ENCODE measurements around the gene PMAIP1. TPM values are rescaled to one million over a fixed set of nuclear protein-coding genes. Genes with fewer than 3 reads are reported as not detected.

The PMAIP1 gene
- total and polyA plus RNA-seq, 7 donors = 0.25 to 2.9 (median 0.89) TPM

DNA sequence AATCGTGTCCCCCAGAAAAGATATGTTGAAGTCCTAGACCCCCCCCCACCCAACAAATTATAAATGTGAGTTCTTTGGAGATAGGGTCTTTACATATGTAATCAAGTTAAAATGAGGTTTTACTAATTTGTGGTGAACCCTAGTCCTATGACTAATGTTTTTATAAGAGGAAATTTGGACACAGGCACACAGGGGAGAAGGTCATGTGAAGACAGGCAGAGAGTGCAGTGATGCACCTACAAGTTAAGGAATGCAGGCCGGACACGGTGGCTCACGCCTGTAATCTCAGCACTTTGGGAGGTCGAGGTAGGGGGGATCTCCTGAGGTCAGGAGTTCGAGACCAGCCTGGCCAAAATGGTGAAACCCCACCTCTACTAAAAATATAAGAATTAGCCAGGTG is 5.8 kb upstream of the PMAIP1 start:
- ATAC-seq (no peak), DNase-seq (no peak)
- H3K36me3 ChIP-seq (ENCODE audit: insufficient read depth in 1 of 2, low read depth in 1 of 2) = no peaks in the 10 kb centered on the region
- 75 to 85% (median 83%) methylated on average over 6 of the region's 6 CpGs for WGBS, 3 donors
- intact Hi-C loops (cut with DNase I) = no loop called here
- no peaks in the 10 kb centered on the region for H3K4me1 ChIP-seq
- H3K27ac ChIP-seq = no peak overlapping the region
- TF ChIP-seq, protein P1, sequence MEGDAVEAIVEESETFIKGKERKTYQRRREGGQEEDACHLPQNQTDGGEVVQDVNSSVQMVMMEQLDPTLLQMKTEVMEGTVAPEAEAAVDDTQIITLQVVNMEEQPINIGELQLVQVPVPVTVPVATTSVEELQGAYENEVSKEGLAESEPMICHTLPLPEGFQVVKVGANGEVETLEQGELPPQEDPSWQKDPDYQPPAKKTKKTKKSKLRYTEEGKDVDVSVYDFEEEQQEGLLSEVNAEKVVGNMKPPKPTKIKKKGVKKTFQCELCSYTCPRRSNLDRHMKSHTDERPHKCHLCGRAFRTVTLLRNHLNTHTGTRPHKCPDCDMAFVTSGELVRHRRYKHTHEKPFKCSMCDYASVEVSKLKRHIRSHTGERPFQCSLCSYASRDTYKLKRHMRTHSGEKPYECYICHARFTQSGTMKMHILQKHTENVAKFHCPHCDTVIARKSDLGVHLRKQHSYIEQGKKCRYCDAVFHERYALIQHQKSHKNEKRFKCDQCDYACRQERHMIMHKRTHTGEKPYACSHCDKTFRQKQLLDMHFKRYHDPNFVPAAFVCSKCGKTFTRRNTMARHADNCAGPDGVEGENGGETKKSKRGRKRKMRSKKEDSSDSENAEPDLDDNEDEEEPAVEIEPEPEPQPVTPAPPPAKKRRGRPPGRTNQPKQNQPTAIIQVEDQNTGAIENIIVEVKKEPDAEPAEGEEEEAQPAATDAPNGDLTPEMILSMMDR (IDR thresholded peaks at IDR 0.05) = no peak
- H3K9me3 ChIP-seq = no peaks in the 10 kb centered on the region
- H3K27me3 ChIP-seq (ENCODE audit: insufficient read depth in 3 of 3, low read length in 2 of 3) = peaks cover 0 to 11% (median 0%) of the 10 kb centered on the region in 3 donors
- H3K4me3 ChIP-seq = no peak overlapping the region

DNA sequence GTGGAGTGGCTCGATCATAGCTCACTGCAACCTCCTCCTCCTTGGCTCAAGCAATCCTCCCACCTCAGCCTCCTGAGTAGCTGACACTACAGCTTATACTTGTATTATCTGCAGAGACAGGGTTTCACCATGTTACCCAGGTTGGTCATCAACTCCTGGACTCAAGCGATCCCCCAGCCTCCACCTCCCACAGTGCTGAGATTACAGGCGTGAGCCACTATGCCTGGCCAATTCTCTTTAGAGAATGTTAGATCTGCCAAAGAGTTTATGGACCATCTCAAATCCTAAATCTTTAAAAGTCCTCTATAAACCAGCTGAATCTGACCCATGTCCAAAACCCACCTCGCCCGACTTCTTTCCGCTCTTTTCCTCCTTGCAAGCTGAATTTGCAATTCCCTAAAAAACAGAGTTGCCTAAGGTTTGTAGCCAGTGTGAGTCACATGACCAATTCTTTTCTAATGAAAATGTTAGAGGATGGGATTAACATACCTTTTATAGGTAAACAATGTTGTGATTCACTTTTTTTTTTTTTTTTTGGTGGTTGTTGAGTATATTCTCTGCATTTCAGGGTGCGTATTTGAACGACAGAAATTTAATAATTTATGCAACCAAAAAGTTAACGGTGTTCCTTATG is 2.4 kb upstream of the PMAIP1 start:
- H3K4me3 ChIP-seq = no peak overlapping the region
- H3K27me3 ChIP-seq (ENCODE audit: insufficient read depth in 3 of 3, low read length in 2 of 3) = peaks cover 0 to 44% (median 0%) of the 10 kb centered on the region in 3 donors
- H3K36me3 ChIP-seq (ENCODE audit: insufficient read depth in 1 of 2, low read depth in 1 of 2) = no peaks in the 10 kb centered on the region
- H3K27ac ChIP-seq = no peak overlapping the region
- DNase-seq (no peak), ATAC-seq (no peak)
- TF ChIP-seq, protein P1 (IDR thresholded peaks at IDR 0.05) = no peak
- intact Hi-C loops (cut with DNase I) = no loop called here
- no peaks in the 10 kb centered on the region for H3K4me1 ChIP-seq
- 44 to 54% (median 49%) methylated on average over 9 of the region's 9 CpGs for WGBS, 3 donors
- no peaks in the 10 kb centered on the region for H3K9me3 ChIP-seq

DNA sequence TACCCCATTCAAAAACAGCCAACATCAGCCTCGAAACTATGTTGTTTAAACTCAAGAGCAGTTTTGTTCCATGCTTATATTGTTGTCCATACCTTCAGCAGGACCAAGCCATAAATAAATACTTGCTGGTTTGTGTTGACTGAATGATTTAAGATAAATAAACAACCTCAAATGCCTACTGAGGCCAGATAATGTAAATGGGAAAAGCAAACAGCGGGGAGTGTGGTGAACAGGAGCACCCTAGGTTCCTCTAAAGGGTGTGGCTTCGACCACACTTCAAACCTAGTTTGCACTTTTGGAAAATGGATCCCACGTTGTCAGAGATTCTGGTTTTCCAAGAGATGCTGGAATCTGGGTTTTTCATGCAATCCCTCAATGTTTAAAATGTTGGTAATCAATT is 1.7 kb upstream of the PMAIP1 start:
- TF ChIP-seq, protein P1 (IDR thresholded peaks at IDR 0.05) = no peak
- DNase-seq = no peak
- H3K27me3 ChIP-seq (ENCODE audit: insufficient read depth in 3 of 3, low read length in 2 of 3) = peaks cover 0 to 50% (median 0%) of the 10 kb centered on the region in 3 donors

GRCh38 chr18:59898609-59899297 is 1.0 kb upstream of the PMAIP1 start:
- TF ChIP-seq, protein P1 (IDR thresholded peaks at IDR 0.05) = no peak
- H3K27ac ChIP-seq = no peak overlapping the region
- no peak for DNase-seq
- no peaks in the 10 kb centered on the region for H3K36me3 ChIP-seq (ENCODE audit: insufficient read depth in 1 of 2, low read depth in 1 of 2)
- H3K4me3 ChIP-seq = peak overlapping the region; percentile 66
- no peaks in the 10 kb centered on the region for H3K9me3 ChIP-seq
- no peaks in the 10 kb centered on the region for H3K4me1 ChIP-seq
- 50 to 61% (median 55%) methylated on average over 33 of the region's 33 CpGs for WGBS, 3 donors
- H3K27me3 ChIP-seq (ENCODE audit: insufficient read depth in 3 of 3, low read length in 2 of 3) = peaks cover 0 to 56% (median 0%) of the 10 kb centered on the region in 3 donors
- ATAC-seq = no peak
- intact Hi-C loops (cut with DNase I) = no loop called here

More for the DNA sequence above, 1.7 kb upstream of the PMAIP1 start:
- 50 to 56% (median 53%) methylated on average over 4 of the region's 4 CpGs for WGBS, 3 donors
- intact Hi-C loops (cut with DNase I) = no loop called here
- no peak for ATAC-seq
- Histone ChIP-seq H3K9me3 (no peaks in the 10 kb centered on the region), H3K4me3 (no peak overlapping the region), H3K27ac (no peak overlapping the region), H3K36me3 (ENCODE audit: insufficient read depth in 1 of 2, low read depth in 1 of 2) (no peaks in the 10 kb centered on the region), H3K4me1 (no peaks in the 10 kb centered on the region)

All from psoas muscle (tissue), 8 donors.